GM19099 (cell line): ENCODE measurements around the gene TCF7L1.

Experiments
- POLR2A ChIP-seq: IDR thresholded peaks from 3 replicates; pipeline ENCODE4 v1.6.1; 2011; ENCODE audit warnings: low read depth; ENCODE audit not compliant: insufficient read length; ENCODE audit errors: extremely low read depth

TCF7L1 gene

DNA sequence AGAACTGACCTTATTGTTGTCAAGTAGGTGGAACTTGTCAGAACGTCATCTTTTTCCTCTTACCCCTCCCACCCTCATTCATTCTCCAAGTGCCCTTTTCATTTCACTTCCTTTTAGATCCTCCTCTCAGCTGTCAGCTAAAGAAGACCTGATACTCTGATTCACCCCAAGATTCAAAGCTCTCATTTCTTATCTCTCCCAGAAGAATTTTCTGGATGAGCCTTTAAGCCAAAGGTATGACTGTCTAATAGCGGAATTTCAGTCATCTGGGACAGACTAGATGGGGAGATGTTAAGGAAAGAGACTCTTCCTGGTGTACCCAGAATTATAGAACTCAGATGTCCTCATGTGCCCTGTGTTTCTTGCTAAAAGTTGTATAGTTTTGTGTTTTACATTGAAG, 53.9 kb downstream of the TCF7L1 start:
- no peak for TF ChIP-seq POLR2A

DNA sequence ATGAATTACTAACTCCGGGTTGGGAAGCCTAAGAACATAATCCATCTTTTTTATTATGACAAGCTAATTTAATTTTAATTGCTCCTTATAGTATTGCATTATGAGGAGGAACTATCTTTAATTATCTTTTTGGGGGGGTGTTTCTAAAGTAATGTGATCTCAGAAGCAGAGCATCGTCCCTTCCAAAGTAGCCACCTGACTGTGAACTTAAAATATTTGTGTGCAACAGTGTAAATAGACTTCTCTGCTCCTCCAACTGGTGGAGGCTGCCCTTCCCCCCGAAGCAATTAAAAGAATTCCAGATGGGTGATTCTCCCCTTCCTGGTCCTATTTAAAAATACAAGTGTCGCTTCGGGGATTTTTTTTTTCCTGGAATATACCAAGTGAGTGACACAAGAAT, 55.7 kb downstream of the TCF7L1 start:
- no peak for TF ChIP-seq POLR2A

DNA sequence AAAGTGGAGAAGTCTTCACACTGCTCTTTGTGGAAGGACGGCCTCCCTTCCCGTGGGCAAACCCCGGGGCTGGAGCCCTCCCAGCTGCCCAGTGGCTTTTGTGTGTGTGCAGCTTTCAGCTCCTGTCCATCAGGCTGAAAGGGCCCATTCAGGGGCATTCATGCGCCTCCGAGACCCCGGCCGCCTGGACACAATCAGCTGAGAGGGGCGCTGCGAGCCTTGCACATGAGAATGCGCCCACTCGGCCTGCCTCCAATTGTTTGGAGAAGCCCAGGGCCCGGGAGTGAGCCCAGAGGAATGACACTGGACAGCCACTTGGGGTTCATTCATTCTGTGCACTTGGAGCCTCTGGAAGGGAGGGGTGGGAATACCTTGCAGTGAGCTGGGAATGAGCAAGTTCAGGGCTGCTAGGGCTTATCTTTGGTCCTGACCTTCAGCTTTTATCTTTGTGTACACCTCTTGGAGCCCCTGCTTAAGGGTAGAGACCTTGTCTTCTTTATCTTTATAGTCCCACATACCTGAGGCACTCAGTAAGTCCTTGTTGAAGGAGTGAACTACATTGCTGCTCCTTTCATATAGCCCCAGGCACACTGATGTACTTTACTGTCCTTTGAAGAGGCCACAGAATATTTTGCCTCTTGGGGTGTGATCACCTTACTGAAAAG, 56.5 kb downstream of the TCF7L1 start:
- TF ChIP-seq POLR2A = no peak

DNA sequence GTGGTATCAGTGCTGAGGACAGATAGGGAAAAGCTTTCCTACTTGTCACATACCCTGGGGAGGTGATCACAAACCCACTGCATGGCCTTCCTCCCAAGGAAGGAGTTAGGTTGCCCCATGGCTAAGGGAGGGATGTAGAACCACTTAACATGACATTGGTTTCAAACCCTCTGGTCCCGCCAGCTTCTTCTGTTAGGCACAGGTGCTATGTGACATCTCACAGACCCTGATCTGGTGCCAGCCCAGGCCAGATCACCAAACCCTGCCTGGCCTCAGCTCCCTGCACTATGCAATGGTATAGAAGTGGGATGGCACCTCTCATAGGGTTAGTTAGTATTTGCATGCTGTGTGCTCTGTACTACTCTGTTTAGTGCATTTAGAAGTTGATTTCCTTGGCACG, 58.0 kb downstream of the TCF7L1 start:
- no peak for TF ChIP-seq POLR2A

DNA sequence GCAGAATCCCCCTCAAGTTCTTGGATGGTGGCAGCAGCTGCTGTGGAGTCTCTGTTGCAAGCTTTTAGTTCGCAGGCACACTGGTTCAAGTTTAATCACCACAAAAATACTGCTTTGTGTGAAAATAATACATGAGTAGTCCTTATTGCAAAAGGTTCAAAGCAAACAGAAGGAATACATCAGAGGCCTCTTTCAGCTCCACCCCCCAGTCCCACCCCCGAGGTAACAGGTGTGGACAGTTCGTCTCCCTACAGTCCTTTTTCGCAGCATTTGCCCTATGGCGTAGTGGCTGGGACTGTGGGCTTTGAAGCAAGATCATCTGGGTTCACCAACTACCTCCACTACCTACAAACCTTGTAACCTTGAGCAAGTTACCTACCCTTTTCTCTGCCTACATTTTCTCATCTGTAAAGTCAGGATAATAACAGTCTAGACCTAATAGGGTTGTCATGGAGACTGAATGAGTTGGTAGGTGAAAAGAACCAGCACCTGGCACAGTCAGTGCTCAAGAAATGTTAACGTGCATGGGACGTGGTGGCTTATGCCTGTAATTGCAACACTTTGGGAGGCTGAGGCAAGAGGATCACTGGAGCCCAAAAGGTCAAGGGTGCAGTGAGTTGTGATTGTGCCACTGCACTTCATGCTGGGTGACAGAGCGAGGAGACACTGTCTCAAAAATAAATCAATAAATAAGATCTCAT, 61.7 kb downstream of the TCF7L1 start:
- TF ChIP-seq POLR2A = no peak

DNA sequence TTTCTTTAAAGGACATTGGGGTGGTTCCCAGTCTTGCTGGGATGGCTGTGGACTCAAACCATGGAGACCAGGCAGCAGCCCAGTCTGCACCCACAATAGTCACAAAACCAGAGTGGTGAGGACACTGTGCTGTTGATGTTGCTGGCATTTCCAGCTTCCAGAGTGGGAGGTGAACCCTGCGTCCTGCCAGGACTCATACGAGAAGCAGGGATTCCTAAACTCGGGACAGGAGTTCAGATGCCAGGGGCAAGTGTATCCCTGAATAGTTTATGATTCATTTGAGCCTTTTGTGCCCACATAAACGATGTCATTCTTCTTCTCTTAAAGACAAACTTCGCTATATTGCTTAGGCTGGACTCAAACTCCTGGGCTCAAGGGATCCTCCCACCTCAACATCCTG, 62.8 kb downstream of the TCF7L1 start:
- no peak for TF ChIP-seq POLR2A

DNA sequence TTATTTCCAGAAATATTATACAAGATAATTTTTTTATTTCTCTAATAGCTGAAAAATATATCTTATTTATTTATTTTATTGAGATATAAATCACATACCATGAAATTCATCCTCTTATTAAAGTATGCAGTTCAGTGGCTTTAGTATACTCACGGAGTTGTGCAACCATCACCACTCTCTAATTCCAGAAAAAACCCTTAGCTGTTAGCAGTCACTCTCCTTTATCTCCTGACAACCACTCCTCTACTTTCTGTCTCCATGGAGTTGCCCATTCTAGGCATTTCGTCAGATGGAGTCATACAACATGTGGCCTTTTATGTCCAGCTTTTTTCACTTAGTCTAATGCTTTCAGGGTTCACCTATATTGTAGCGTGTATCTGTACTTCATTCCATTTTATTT, 66.5 kb downstream of the TCF7L1 start:
- no peak for TF ChIP-seq POLR2A

DNA sequence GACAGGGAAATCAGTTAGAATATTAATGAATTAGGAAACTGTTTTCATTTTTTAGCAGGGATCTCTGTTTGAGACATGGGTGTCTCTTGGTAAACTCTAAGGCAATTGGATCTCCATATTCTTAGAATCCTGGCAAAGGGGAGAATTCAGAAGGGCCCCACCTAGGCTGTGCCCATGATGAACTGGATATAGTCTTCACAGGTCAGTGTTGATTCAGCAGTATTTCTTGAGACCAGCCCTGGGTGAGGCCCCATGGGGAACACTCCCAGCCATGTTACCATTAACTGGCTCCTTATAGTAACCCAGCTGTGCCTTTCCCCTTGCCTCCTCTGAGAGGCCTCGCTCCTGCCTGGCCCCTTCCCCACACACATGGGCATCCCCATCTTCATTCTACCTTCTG, 76.7 kb downstream of the TCF7L1 start:
- TF ChIP-seq POLR2A = no peak

DNA sequence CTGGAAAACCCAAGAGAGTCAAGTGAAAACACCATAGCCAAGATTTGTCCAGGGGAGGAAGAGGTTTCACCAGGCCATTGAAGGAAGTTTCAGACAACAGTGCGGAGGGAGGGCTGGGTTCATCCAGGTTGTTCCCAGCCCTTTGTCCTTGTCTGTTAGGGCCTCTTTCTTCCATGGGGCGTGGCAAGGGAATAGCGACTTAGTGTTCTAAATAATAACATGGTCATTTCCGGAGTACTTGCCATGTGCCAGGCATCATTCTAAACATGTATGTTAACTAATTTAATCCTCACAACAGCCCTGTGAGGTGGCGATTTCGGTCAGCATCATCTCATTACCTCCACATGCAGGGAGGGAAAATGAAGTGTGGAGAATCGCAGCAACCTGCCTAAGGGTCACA, 77.3 kb downstream of the TCF7L1 start:
- TF ChIP-seq POLR2A = no peak

DNA sequence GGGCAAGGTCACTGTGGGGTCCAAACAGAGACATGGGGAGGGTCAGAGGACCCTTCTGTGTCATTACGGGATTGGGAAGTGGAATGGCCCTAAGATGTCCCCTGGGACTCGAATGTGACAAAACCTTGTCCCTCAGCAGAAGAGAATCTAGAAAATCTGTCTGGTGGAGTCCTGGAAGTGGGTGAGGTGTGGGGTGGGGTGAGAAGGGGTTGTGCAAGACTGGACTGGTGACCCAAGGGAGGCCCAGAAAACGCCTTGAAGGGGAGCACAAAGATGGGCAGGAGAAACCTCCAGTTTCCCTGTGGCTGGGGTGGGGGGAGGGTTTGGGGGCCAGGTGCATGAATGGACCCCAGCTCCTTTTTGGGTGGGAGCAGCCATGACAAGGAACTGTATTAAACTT, 79.6 kb downstream of the TCF7L1 start:
- no peak for TF ChIP-seq POLR2A

DNA sequence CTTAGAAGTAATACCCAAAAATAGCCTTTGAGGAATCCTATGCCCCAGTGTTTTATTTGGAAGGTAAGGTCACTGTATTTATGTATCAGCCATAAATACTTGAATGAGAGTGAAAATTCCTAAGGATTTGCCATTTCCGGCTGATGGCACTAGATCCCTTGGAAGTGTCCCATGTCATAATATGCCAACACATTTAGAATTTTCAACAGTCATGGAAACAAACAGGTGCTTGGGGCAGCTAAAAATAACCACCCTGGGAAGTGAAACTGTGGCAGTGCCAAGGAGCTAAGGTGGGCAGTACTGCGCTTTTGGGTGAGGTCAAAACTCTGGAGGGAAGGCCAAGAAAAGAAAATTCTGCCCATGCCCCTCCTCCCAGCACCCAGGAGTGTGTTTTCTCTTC, 80.2 kb downstream of the TCF7L1 start:
- TF ChIP-seq POLR2A = no peak

DNA sequence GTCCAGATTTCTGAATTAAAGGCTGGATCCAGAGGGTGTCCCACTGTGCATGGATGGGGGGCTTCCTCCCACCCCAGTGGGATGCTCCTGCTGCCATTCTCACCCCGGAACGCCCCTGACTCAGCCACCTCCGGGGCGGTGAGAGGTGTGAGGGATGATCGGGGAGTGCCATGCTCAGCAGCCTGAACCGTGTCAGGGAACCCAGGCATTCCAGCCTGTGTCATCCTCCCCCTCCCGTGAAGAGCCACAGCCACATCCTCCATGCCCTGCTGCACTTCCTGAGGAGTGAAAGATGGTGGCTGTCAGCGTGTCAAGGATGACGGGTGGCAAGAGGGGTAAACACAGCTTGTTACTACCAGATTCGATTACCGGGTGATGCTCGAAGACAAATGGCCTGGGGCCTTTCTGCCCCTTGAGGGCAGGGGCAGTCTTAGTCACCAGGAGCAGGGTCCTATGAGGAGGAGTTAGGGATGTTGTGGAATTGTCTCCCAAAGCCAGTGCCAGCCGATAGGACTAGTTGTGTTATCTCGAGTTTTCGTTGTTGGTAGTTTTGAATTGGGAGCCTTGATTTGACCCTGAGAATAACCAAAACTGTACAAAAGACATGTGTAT, 80.8 kb downstream of the TCF7L1 start:
- no peak for TF ChIP-seq POLR2A

DNA sequence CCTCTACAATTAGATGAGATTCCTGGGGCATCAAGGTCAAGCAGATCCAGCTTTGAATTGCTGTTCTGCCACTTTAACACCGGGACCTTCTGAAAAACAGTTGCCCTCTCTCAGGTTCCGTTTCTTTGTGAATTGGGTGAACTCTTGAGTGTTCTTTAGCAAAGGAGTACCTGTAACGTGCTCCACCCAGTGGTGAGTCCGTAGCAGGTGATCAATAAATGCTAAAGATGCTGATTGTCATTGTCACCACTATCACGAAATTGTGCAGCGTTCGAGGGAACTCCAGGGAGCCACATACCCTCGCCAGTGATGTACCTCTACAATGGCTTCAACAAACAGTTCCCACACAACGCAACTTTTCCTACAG, 81.9 kb downstream of the TCF7L1 start:
- no peak for TF ChIP-seq POLR2A

DNA sequence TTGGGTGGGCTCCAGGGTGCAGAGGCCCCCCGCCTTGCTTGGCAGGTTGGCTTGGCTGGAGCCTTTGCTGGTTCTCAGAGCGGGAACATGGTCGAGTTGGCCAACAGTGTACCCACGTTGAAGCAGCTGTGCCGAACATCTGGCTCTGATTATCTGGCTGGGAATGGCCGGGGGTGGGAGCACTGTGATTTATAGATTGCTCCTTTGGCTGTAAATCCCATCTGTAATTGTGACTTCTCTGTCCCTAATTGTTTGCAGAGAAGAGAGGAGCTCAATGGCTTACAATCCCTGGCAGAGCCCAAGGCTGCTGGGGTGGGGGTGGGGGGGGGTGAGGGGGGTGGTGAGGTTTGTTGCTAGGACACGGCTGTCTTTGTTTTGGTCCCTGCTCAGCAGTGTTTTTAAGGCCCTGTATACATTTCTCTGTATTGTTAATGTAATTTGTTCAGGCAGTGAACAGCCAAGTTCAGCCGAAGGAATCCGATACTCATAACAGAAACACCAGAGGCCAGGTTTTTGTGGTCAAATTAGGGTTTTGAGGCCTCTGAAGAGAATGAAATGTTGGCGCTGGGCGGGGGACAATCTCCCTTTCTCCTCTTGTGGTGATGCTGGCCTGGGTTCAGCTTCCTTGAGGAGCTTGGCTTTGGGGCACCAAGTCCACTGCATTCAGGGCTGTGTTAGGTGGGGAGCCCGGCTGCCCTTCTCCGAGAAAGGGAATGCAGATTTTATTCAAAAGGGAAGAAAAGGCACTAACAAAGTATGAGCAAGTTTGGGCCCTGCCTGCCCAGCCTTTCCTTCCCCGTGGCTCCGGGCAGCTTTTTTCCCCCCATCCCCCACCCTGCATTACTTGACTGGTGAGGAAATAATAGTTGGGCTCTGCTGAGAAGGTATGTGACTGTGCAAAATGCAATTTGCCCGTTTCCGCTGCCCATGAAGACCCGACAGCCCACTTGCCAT, 82.5 kb downstream of the TCF7L1 start:
- TF ChIP-seq POLR2A = no peak

DNA sequence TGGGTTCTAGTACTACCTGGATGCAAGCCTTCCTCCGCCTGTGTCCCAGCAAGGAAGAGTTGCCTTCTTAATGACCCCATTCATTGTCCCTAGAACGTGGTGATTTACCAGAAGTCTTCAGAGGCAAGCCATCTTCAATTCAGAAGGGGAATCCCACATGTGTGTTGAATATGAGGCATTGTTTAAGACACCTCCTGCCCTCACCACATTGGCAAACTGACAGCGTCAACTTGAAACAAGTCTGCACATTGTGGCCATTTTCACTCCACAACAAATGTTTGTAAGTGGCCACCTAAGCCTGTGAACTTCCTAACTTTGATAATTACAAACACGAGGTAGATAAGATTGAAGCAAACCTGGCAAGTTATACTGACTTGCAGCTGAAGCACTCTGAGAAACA, 83.7 kb downstream of the TCF7L1 start:
- no peak for TF ChIP-seq POLR2A
